G401 (cell line): ENCODE measurements around the gene FRAT1. TPM values are rescaled to one million over a fixed set of nuclear protein-coding genes. Genes with fewer than 3 reads are reported as not detected.
"Not testable (repeated sequence)": the region's sequence is repeated elsewhere in the genome, so short reads cannot be mapped to it uniquely, and the experiment has no call there.

Source experiments
- DNase-seq: peaks from one replicate; pipeline ENCODE4 v3.0.0-alpha.2; 2015; ENCODE audit warnings: low spot score
- in situ Hi-C: cut with HindIII; loops from 2 replicates; pipeline ENCODE4 v1.10.0; 2016; ENCODE audit warnings: low sequenced_read_pairs, mixed read lengths
- total RNA-seq: library from RNA; depleted of rRNA; stranded (reverse); fragments of >200 nt; shearing (Covaris generic); gene quantifications from 2 replicates; pipeline ENCODE4 v1.2.3, GENCODE V29; 2014; rRNA removed

FRAT1 gene, protein sequence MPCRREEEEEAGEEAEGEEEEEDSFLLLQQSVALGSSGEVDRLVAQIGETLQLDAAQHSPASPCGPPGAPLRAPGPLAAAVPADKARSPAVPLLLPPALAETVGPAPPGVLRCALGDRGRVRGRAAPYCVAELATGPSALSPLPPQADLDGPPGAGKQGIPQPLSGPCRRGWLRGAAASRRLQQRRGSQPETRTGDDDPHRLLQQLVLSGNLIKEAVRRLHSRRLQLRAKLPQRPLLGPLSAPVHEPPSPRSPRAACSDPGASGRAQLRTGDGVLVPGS
- 12.1 and 13.2 TPM in 2 replicates for total RNA-seq

GRCh38 chr10:97318772-97319651, at the start of gene FRAT1:
FRAT1 (plus strand) TSS chr10:97319271; CDS start chr10:97319454, 183 bp downstream.
- in situ Hi-C loops = no loop called here
- DNase-seq = peak; percentile 89

DNA sequence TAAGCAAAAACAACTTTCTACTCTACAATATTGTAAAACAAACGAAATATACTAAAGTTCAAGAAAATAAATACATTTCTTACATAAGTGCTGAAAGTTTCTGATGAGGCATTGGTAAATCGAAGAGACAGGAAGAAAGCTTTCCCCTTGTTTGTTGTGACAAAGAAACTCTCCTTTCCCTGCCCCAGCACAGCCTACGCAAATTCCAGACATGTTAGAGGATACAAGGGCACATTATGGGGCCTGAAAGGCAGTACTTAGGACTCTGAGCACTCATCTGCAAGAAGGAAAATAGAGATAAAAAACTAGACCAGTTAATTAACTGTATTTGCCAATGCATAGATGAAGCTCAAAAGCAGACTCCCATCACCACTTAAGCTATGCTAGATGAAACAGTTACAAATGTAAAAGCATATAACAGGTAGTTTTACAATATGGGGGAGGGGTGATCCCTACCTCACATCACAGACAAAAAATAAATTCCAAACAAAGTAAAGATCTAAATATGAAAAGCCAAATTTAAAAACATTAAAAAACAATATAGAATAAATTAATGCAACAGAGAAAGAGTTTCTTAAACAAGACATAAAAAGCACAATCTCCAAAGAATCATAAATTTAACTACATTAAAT, 48.4 kb upstream of the FRAT1 start:
- in situ Hi-C loops = no loop called here
- no peak for DNase-seq

- in situ Hi-C loops = no loop called here
- no peak for DNase-seq
Observed at GRCh38 chr10:97273700-97274099, 45.4 kb upstream of the FRAT1 start.

- no peak for DNase-seq
- in situ Hi-C loops = no loop called here
Observed at GRCh38 chr10:97274828-97275227, 44.2 kb upstream of the FRAT1 start.

DNA sequence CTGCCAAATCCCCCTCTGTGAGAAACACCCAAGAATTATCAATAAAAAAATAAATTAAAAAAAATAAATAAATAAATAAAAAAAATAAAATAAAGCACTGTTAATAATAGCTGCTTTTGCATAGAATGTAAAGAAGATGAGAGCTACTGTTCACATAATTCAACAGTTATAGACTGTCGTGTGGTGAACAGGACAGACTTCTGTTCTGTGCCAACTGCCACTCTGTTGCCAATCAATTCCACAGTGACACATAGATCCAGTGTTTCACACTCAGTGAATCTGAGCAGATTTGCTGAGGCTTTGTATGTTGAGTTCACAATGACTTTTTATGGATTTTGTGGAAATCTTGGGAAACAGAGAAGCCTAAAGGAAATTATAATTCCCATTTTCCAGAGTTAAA, 41.5 kb upstream of the FRAT1 start:
- no peak for DNase-seq
- in situ Hi-C loops = no loop called here

GRCh38 chr10:97278491-97278989, 40.5 kb upstream of the FRAT1 start:
- in situ Hi-C loops = no loop called here
- DNase-seq = peak; percentile 80

DNA sequence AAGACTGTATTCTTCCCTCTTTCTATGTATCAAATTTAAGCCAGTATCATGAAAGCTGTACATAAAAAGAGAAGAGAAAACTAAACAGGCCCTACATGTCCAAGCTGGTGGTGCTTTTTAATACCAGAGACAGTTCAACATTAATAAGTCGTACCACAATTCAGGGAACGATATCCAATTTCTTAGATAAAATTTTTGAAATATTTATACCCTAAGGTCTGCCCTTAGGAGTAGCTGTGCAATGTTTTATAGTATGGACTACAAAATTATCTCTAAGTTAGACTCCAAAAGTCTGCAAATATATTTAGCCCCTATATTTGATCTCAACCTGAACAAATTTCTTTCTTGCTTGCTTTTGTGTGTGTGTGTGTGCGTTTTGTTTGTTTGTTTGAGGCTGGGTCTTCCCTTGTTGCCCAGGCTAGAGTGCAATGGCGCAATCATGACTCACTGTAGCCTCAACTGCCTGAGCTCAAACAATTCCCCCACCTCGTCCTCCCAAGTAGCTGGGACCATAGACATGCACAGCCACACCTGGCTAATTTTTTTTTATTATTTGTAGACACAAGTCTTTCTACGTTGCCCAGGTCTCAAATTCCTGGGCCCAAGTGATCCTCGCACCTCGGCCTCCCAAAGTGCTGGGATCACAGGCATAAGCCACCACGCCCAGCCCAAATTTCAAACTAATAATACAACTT, 39.8 kb upstream of the FRAT1 start:
- in situ Hi-C loops = no loop called here
- DNase-seq = no peak

GRCh38 chr10:97280783-97281182, 38.3 kb upstream of the FRAT1 start:
- in situ Hi-C loops = no loop called here
- no peak for DNase-seq

DNA sequence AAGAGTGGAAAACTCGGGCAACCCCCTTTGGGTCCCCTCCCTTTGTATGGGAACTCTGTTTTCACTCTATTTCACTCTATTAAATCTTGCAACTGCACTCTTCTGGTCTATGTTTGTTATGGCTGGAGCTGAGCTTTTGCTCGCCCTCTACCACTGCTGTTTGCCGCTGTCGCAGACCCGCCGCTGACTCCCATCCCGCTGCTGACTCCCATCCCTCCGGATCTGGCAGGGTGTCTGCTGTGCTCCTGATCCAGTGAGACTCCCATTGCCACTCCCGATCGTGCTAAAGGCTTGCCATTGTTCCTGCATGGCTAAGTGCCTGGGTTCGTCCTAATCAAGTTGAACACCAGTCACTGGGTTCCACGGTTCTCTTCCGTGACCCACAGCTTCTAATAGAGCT, 29.0 kb upstream of the FRAT1 start:
- in situ Hi-C loops, DNase-seq: not testable (repeated sequence)

DNA sequence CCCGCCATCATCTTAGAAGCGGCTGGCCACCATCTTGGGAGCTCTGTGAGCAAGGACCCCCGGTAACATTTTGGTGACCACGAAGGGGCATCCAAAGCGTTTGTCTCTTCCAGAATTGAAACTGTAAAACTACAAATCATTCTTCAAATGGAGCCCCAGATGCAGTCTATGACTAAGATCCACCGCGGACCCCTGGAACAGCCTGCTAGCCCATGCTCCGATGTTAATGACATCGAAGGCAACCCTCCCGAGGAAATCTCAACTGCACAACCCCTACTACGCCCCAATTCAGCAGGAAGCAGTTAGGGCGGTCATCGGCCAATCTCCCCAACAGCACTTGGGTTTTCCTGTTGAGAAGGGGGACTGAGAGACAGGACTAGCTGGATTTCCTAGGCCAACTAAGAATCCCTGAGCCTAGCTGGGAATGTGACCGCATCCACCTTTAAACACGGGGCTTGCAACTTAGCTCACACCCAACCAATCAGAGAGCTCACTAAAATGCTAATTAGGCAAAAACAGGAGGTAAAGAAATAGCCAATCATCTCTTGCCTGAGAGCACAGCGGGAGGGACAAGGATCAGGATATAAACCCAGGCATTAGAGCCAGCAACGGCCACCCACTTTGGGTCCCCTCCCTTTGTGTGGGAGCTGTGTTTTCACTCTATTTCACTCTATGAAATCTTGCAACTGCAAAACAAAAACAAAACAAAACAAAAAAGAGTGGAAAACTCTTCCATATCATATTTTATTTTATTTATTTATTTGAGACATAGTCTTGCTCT, 28.3 kb upstream of the FRAT1 start:
- in situ Hi-C loops, DNase-seq: not testable (repeated sequence)

DNA sequence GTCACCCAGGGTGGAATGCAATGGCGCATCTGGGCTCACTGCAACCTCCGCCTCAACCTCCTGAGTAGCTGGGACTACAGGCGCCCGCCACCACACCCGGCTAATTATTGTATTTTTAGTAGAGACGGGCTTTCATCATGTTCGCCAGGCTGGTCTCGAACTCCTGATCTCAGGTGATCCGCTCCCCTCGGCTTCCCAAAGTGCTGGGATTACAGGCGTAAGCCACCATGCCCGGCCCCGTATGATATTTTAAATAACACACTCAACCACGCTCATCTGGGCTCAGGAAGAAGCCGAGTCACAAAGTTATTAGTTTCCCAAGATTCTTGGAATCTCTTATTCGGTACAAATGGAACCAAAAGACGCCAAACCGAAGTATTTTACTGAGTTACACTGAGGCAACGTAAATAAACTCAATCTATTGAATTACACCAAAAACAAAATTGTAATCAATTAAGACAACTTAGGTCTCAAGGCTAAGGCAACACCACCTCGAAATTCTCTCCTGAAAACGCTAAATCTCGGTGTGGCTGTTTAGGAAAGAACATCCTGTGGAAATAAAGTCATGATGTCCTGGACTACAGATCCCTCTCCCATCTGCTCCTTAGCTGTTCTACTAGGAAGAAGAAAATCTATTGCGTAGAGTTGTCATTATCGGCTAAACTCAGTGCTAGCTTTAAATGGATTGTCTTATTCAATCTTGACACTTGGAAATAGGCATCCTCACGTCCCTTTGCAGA, 27.5 kb upstream of the FRAT1 start:
- in situ Hi-C loops = no loop called here

GRCh38 chr10:97292097-97292861, 26.8 kb upstream of the FRAT1 start, which contains the start of gene ARHGAP19:
ARHGAP19 (minus strand) TSS chr10:97292637; CDS start chr10:97292627, 10 bp downstream.
- in situ Hi-C loops = no loop called here
- peak; percentile 99 for DNase-seq

More for the DNA sequence above, 27.5 kb upstream of the FRAT1 start:
- no peak for DNase-seq

DNA sequence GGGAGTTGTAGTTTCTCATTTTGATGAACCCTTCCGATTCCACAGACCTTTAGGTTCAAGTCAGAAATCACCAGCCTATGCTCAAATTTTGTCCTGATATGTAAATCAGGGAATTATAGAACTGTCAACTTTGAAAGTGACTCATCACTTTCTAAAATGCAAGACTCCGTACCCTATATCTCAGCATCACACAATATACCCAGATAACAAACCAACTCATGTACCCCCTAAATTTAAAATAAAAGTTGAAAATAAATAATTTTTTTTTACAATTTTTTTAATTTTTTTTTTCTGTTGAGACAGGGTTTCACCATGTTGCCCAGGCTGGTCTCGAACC, 26.2 kb upstream of the FRAT1 start:
- DNase-seq = no peak
- in situ Hi-C loops = no loop called here

- in situ Hi-C loops = no loop called here
- no peak for DNase-seq
Observed at GRCh38 chr10:97297556-97298222, 21.4 kb upstream of the FRAT1 start.

DNA sequence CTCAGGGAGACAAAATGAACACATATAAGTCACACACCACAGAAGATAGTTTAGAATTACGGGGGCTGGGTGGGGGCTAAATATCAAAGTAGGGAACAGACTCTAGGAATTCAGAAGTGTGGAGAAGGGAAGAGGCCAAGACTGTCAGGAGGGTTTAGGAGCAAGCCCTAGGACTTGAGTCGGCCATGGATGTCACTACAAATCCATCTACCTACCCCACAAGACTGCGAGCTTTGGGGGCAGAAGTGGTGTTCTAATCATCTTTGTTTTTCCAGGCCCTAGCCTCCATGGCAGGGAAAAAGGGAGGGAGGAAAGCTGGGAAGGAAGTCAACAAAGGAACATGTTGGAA, 20.9 kb upstream of the FRAT1 start:
- no peak for DNase-seq
- in situ Hi-C loops = no loop called here

GRCh38 chr10:97300980-97301379, 18.1 kb upstream of the FRAT1 start:
- in situ Hi-C loops = no loop called here
- DNase-seq = no peak
